D721Med (cell line): ENCODE data around the gene OR10H3.

Experiments
- DNase-seq: peaks from one replicate; pipeline ENCODE4 v3.0.0; 2011; ENCODE audit warnings: low spot score; ENCODE audit not compliant: insufficient read length
- FAIRE-seq: peaks from 2 replicates; lab custom pipeline; 2011; peaks lifted over from hg19 to GRCh38; lab: Jason Lieb, UNC
- CTCF ChIP-seq: IDR thresholded peaks from 2 replicates; pipeline ENCODE4 v1.5.1; 2012; ENCODE audit warnings: mild to moderate bottlenecking, control low read depth; ENCODE audit not compliant: insufficient read depth; ENCODE audit errors: missing control alignments

OR10H3 gene

GRCh38 chr19:15788594-15789270 lies 50.9 kb downstream of the OR10H3 start:
- DNase-seq (no peak), FAIRE-seq (no peak)
- no peak for TF ChIP-seq CTCF

- no peak for TF ChIP-seq CTCF
- DNase-seq (no peak), FAIRE-seq (no peak)
Observed at GRCh38 chr19:15790096-15790495, 52.3 kb downstream of the OR10H3 start.
